WTC11 (cell line): Measurements from ENCODE around the gene CYP51A1. TPM values are rescaled to one million over a fixed set of nuclear protein-coding genes. Genes with fewer than 3 reads are reported as not detected.

Experiments
- ATAC-seq: fragments of 200-7000 bp; cut with Tn5 transposase; 2 replicates; pipeline ENCODE4 v1.10.0; 2021; ENCODE audit warnings: mild to moderate bottlenecking, moderate library complexity
- Bru-seq: library from RNA; stranded (reverse); fragments of 400-500 nt; gene quantifications from one replicate; lab custom pipeline; 2021; lab: Mats Ljungman, UMichigan
- CTCF ChIA-PET: fragments of 300-600 bp; sonication (Branson Sonifier 250); formaldehyde crosslinking; loops from one replicate; lab custom pipeline; 2021; ENCODE audit warnings: antibody characterized with exemption; lab: Charles Lee
- POLR2A ChIA-PET: fragments of 350-600 bp; sonication (Branson Sonifier 250); formaldehyde crosslinking; loops from one replicate; lab custom pipeline; 2021; ENCODE audit warnings: antibody characterized with exemption; lab: Charles Lee
- DNase-seq: peaks from one replicate; pipeline ENCODE4 v3.0.0; 2021; ENCODE audit warnings: low spot score
- H3K27ac Mint-ChIP-seq: 2 replicates; pipeline ENCODE4 v1.8.0; 2021; ENCODE audit warnings: mixed read lengths
- H3K27me3 Mint-ChIP-seq: 2 replicates; pipeline ENCODE4 v1.8.0; 2021; ENCODE audit warnings: low read depth, mild to moderate bottlenecking, moderate library complexity, mixed read lengths
- H3K36me3 Mint-ChIP-seq: 2 replicates; pipeline ENCODE4 v1.8.0; 2021; ENCODE audit warnings: mixed read lengths
- H3K4me1 Mint-ChIP-seq: 2 replicates; pipeline ENCODE4 v1.8.0; 2022; ENCODE audit warnings: mixed read lengths
- H3K4me3 Mint-ChIP-seq: 2 replicates; pipeline ENCODE4 v1.8.0; 2021; ENCODE audit warnings: mild to moderate bottlenecking, moderate library complexity, mixed read lengths
- H3K9me3 Mint-ChIP-seq: 2 replicates; pipeline ENCODE4 v1.8.0; 2021; ENCODE audit warnings: mixed read lengths
- ARID4B ChIP-seq: sonication (generic); formaldehyde crosslinking; IDR thresholded peaks from 2 replicates; pipeline ENCODE4 v1.8.0; 2023; ENCODE audit warnings: missing genetic modification reagents, mild to moderate bottlenecking, borderline replicate concordance
- CDX4 ChIP-seq: fragments of 250-450 bp; sonication (Bioruptor Pico); IDR thresholded peaks from 2 replicates; pipeline ENCODE4 v1.9.0; 2021; ENCODE audit warnings: moderate library complexity, mild to moderate bottlenecking, inconsistent platforms, borderline replicate concordance
- EMX1 ChIP-seq: fragments of 250-450 bp; sonication (Bioruptor Pico); IDR thresholded peaks from 2 replicates; pipeline ENCODE4 v1.8.0; 2021; ENCODE audit warnings: mild to moderate bottlenecking
- IRF2 ChIP-seq: sonication (generic); formaldehyde crosslinking; IDR thresholded peaks from 2 replicates; pipeline ENCODE4 v1.8.0; 2022; ENCODE audit warnings: low read depth, missing genetic modification reagents, borderline replicate concordance
- MLX ChIP-seq: sonication (generic); formaldehyde crosslinking; IDR thresholded peaks from 2 replicates; pipeline ENCODE4 v1.8.1; 2023; ENCODE audit warnings: mild to moderate bottlenecking, missing genetic modification reagents, moderate library complexity
- SP1 ChIP-seq: sonication (generic); formaldehyde crosslinking; conservative IDR thresholded peaks from 2 replicates; pipeline ENCODE4 v1.8.1; 2022; ENCODE audit warnings: missing genetic modification reagents
- TCF7 ChIP-seq: sonication (generic); formaldehyde crosslinking; IDR thresholded peaks from 2 replicates; pipeline ENCODE4 v1.8.0; 2022; ENCODE audit warnings: mild to moderate bottlenecking, low read depth, missing genetic modification reagents, moderate library complexity
- USF1 ChIP-seq: sonication (generic); formaldehyde crosslinking; IDR thresholded peaks from 2 replicates; pipeline ENCODE4 v1.8.0; 2022; ENCODE audit warnings: mild to moderate bottlenecking, missing genetic modification reagents
- ZNF138 ChIP-seq: sonication (generic); formaldehyde crosslinking; conservative IDR thresholded peaks from 2 replicates; pipeline ENCODE4 v1.8.1; 2022; ENCODE audit warnings: mild to moderate bottlenecking, moderate library complexity, missing genetic modification reagents
- ZNF219 ChIP-seq: sonication (generic); formaldehyde crosslinking; IDR thresholded peaks from 2 replicates; pipeline ENCODE4 v1.8.0; 2023; ENCODE audit warnings: missing genetic modification reagents, mild to moderate bottlenecking, borderline replicate concordance
- ZNF263 ChIP-seq: sonication (generic); formaldehyde crosslinking; IDR thresholded peaks from 2 replicates; pipeline ENCODE4 v1.8.1; 2022; ENCODE audit warnings: low read depth, mild to moderate bottlenecking, moderate library complexity, missing genetic modification reagents
- ZNF317 ChIP-seq: sonication (generic); formaldehyde crosslinking; IDR thresholded peaks from 2 replicates; pipeline ENCODE4 v1.8.1; 2023; ENCODE audit warnings: low read depth, mild to moderate bottlenecking, moderate library complexity, missing genetic modification reagents, borderline replicate concordance
- ZNF423 ChIP-seq: fragments of 250-450 bp; sonication (Bioruptor Pico); IDR thresholded peaks from 2 replicates; pipeline ENCODE4 v2.1.2; 2022; ENCODE audit warnings: mild to moderate bottlenecking, moderate library complexity
- ZNF532 ChIP-seq: fragments of 250-450 bp; sonication (Bioruptor Pico); IDR thresholded peaks from 2 replicates; pipeline ENCODE4 v1.9.0; 2021; ENCODE audit warnings: mild to moderate bottlenecking, borderline replicate concordance
- long read RNA-seq, 3 experiments: library from RNA in 1 of 3; library from capped mRNA in 1 of 3; library from polyadenylated mRNA in 1 of 3; unstranded in 2 of 3; stranded (forward) in 1 of 3; transcript quantifications; one replicate each; pipeline ENCODE4 v2.0.0, GENCODE V29; 2021
- total RNA-seq: library from RNA; stranded (reverse); gene quantifications from 3 replicates; pipeline ENCODE4 v1.2.3, GENCODE V29; 2021
- TF ChIP-seq, protein P1 (sequence below): sonication (generic); formaldehyde crosslinking; IDR thresholded peaks from 2 replicates; pipeline ENCODE4 v1.8.1; 2022; ENCODE audit warnings: missing genetic modification reagents, borderline replicate concordance
- TF ChIP-seq, protein P2 (sequence below): fragments of 250-450 bp; sonication (Bioruptor Pico); IDR thresholded peaks from 2 replicates; pipeline ENCODE4 v2.1.2; 2022; ENCODE audit warnings: mild to moderate bottlenecking, moderate library complexity
- TF ChIP-seq, protein P3 (sequence below): fragments of 250-450 bp; sonication (Bioruptor Pico); IDR thresholded peaks from 2 replicates; pipeline ENCODE4 v1.9.0; 2021; ENCODE audit warnings: mild to moderate bottlenecking

CYP51A1 gene
- total RNA-seq (81.4 to 85.1 TPM (median 84.1 TPM) in 3 replicates), Bru-seq, nascent RNA (percentile 94 among the genes with signal in this experiment)
- long read RNA-seq, experiment 1, transcript CYP51A1-203 (10 exons, 1,729 nt) = minor isoform, 51 of 550 reads
- long read RNA-seq, experiment 1, transcript CYP51A1-201 (10 exons, 3,210 nt) = major isoform, 447 of 550 reads
- long read RNA-seq, experiment 1, transcript CYP51A1-204 (2 exons, 555 nt) = minor isoform, 10 of 550 reads
- long read RNA-seq, experiment 1, partial matches to known transcripts = 8 of 550 reads
- long read RNA-seq, experiment 1, other reads (novel, unspliced or antisense) = 34 of 550 reads
- long read RNA-seq, experiment 2, transcript CYP51A1-201 (10 exons, 3,210 nt) = major isoform, 17 of 79 reads
- long read RNA-seq, experiment 2, partial matches to known transcripts = 7 of 79 reads
- long read RNA-seq, experiment 2, other reads (novel, unspliced or antisense) = 49 of 79 reads
- long read RNA-seq, experiment 3, transcript CYP51A1-201 (10 exons, 3,210 nt) = major isoform, 50 of 68 reads
- long read RNA-seq, experiment 3, transcript CYP51A1-203 (10 exons, 1,729 nt) = minor isoform, 13 of 68 reads
- long read RNA-seq, experiment 3, partial matches to known transcripts = 4 of 68 reads
- long read RNA-seq, experiment 3, other reads (novel, unspliced or antisense) = 1 of 68 reads

DNA sequence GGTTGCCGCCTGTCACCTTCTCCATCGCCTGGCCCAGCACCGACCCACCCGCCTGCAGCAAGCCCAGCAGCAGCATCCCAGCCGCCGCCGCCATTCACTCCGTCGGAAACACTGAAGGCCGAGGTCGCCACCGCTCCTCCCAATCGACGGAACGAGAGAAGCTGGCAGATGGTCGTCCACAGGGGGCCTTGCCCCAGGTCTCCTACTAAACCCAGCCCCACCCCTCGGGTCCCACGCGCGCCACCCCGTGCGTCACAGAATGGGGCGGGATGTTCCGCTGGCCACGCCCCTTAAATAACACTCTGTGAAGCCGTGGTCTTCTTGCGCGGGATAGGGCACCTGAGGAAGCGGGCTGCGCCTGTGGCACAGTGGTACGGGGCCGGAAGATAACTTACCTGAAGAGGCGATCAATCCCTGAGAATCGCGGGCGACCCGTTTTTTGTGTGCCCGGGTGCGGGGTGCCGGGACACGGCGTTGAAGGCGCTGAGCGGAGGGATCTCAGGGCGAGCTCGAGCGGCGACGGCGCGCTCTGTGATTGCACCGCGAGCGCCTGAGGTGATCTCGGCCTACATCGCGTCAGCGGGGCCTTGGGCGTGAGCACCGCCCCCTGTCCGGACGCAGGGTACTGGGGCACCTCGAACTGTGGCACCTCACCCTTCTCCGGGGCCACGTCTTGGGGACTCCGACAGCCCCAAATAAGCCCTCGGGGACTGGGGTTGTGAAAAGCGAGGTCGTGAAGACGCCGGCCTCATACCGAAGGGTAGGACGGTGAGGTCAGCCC lies at the start of gene CYP51A1:
Gene CYP51A1 (minus strand): TSS at position 207 of the 781 bp plus-strand sequence. CDS start 113 bp downstream, at position 94.
- peak within 1 kb of the TSS; percentile 100 for H3K27ac Mint-ChIP-seq
- ATAC-seq (peak; percentile 84), DNase-seq (peak; percentile 89)
- H3K36me3 Mint-ChIP-seq = peaks cover 24% of the 10 kb centered on the region
- H3K4me3 Mint-ChIP-seq = peak within 1 kb of the TSS; percentile 98
- H3K9me3 Mint-ChIP-seq = peaks cover 10% of the 10 kb centered on the region
- CTCF ChIA-PET = interaction anchor here (0.7 to 2.2 kb wide), 8 partner anchors 45 to 394 kb away, joined by 4 to 8 read pairs (median 6); partner anchors contain the start of genes GATAD1, LRRD1, PEX1 and RBM48
- peaks cover 20% of the 10 kb centered on the region for H3K4me1 Mint-ChIP-seq
- H3K27me3 Mint-ChIP-seq = no peaks in the 10 kb centered on the region
- POLR2A ChIA-PET = interaction anchor here (0.8 to 1.3 kb wide), 4 partner anchors 75 to 313 kb away, joined by 3 to 6 read pairs (median 4); partner anchors contain the start of genes ANKIB1, GATAD1 and KRIT1
- TF ChIP-seq ZNF423 (no peak), ZNF138 (CRISPR knock-in tag) (no peak; the same call in 1 of the 2 replicates), CDX4 (no peak), IRF2 (CRISPR knock-in tag) (no peak), ZNF317 (CRISPR knock-in tag) (no peak), EMX1 (CRISPR knock-in tag) (no peak), SP1 (CRISPR knock-in tag) (peak; percentile 99), ARID4B (CRISPR knock-in tag) (peak; percentile 83; the same call in 1 of the 2 replicates), USF1 (CRISPR knock-in tag) (peak; percentile 63; the same call in 1 of the 2 replicates), MLX (no peak), ZNF263 (CRISPR knock-in tag) (no peak), TCF7 (0 out of 2 replicates have a peak, but pooled peaks have one; percentile 35), ZNF532 (CRISPR knock-in tag) (no peak), ZNF219 (CRISPR knock-in tag) (no peak)
- TF ChIP-seq, protein P1, sequence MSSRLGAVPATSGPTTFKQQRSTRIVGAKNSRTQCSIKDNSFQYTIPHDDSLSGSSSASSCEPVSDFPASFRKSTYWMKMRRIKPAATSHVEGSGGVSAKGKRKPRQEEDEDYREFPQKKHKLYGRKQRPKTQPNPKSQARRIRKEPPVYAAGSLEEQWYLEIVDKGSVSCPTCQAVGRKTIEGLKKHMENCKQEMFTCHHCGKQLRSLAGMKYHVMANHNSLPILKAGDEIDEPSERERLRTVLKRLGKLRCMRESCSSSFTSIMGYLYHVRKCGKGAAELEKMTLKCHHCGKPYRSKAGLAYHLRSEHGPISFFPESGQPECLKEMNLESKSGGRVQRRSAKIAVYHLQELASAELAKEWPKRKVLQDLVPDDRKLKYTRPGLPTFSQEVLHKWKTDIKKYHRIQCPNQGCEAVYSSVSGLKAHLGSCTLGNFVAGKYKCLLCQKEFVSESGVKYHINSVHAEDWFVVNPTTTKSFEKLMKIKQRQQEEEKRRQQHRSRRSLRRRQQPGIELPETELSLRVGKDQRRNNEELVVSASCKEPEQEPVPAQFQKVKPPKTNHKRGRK (CRISPR knock-in tag) = no peak
- TF ChIP-seq, protein P2, sequence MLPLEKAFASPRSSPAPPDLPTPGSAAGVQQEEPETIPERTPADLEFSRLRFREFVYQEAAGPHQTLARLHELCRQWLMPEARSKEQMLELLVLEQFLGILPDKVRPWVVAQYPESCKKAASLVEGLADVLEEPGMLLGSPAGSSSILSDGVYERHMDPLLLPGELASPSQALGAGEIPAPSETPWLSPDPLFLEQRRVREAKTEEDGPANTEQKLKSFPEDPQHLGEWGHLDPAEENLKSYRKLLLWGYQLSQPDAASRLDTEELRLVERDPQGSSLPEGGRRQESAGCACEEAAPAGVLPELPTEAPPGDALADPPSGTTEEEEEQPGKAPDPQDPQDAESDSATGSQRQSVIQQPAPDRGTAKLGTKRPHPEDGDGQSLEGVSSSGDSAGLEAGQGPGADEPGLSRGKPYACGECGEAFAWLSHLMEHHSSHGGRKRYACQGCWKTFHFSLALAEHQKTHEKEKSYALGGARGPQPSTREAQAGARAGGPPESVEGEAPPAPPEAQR = no peak
- TF ChIP-seq, protein P3, sequence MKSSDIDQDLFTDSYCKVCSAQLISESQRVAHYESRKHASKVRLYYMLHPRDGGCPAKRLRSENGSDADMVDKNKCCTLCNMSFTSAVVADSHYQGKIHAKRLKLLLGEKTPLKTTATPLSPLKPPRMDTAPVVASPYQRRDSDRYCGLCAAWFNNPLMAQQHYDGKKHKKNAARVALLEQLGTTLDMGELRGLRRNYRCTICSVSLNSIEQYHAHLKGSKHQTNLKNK (CRISPR knock-in tag) = no peak
